Endothelial cell of umbilical vein (primary cell): Measurements from ENCODE around the gene MGLL. TPM values are rescaled to one million over a fixed set of nuclear protein-coding genes. Genes with fewer than 3 reads are reported as not detected.

Experiments used
- BruUV-seq: library from RNA; stranded (reverse); fragments of 400-500 nt; replicated peaks from 2 replicates; lab custom pipeline; 2021; lab: Mats Ljungman, UMichigan
- CTCF ChIA-PET: fragments of 300-600, 350-600 bp; sonication (Branson Sonifier 250); formaldehyde crosslinking; loops from one replicate; lab custom pipeline; 2021; ENCODE audit warnings: antibody characterized with exemption, inconsistent platforms; lab: Charles Lee
- POLR2A ChIA-PET: fragments of 300-600, 350-600 bp; sonication (Branson Sonifier 250); formaldehyde crosslinking; loops from one replicate; lab custom pipeline; 2021; ENCODE audit warnings: antibody characterized with exemption, inconsistent platforms; lab: Charles Lee
- DNase-seq: peaks from one replicate; pipeline ENCODE4 v3.0.0-alpha.2; 2011; ENCODE audit warnings: low read depth, low spot score
- FAIRE-seq: peaks from 2 replicates; lab custom pipeline; 2011; peaks lifted over from hg19 to GRCh38; lab: Jason Lieb, UNC
- H2AFZ ChIP-seq: 2 replicates; pipeline ENCODE4 v1.6.0; 2012; ENCODE audit warnings: low read depth, low read length, control low read depth, inconsistent platforms
- H3K27ac ChIP-seq: 2 replicates; pipeline ENCODE4 v1.5.1; 2011; ENCODE audit warnings: low read depth, mild to moderate bottlenecking, control low read depth, low read length, moderate library complexity; ENCODE audit not compliant: insufficient read depth
- H3K27me3 ChIP-seq, 2 experiments: 2 replicates each; pipeline versions ENCODE4 v1.6.0 to v1.6.1; 2011; ENCODE audit warnings: low read length in 2 of 2, mixed read lengths in 1 of 2; ENCODE audit not compliant: control insufficient read depth in 2 of 2, insufficient read depth in 2 of 2
- H3K36me3 ChIP-seq, 2 experiments: 2 replicates in 1 of 2; 3 replicates in 1 of 2; pipeline ENCODE4 v1.5.1; 2011; ENCODE audit warnings: low read length in 2 of 2, mild to moderate bottlenecking in 1 of 2, moderate library complexity in 1 of 2; ENCODE audit not compliant: control insufficient read depth in 2 of 2, insufficient read depth in 2 of 2; ENCODE audit errors: extremely low read depth in 1 of 2
- H3K4me1 ChIP-seq: 3 replicates; pipeline ENCODE4 v1.5.1; 2011; ENCODE audit warnings: mild to moderate bottlenecking, low read length; ENCODE audit not compliant: control insufficient read depth, insufficient read depth; ENCODE audit errors: extremely low read depth
- H3K4me2 ChIP-seq: 2 replicates; pipeline ENCODE4 v1.6.1; 2011; ENCODE audit warnings: low read length, control low read depth, mixed read lengths; ENCODE audit not compliant: insufficient read depth
- H3K4me3 ChIP-seq, 3 experiments: fragments of 200-600 bp in 1 of 3; sonication (generic), shearing (Covaris generic) in 1 of 3; replicated peaks in 1 of 3; 2 replicates each; pipeline ENCODE4 v1.5.1; 2011 to 2016; ENCODE audit warnings: control low read depth in 3 of 3, low read length in 3 of 3, mild to moderate bottlenecking in 2 of 3, inconsistent platforms in 1 of 3, low read depth in 1 of 3, moderate library complexity in 1 of 3; ENCODE audit not compliant: insufficient read depth in 1 of 3
- H3K79me2 ChIP-seq: 2 replicates; pipeline ENCODE4 v1.6.0; 2012; ENCODE audit warnings: low read length, inconsistent platforms; ENCODE audit not compliant: control insufficient read depth, insufficient read depth
- H3K9ac ChIP-seq: replicated peaks from 2 replicates; pipeline ENCODE3; 2011; ENCODE audit warnings: low read length, control low read depth; ENCODE audit not compliant: insufficient read depth; ENCODE audit errors: extremely low read depth
- H3K9me1 ChIP-seq: replicated peaks from 3 replicates; pipeline ENCODE4 v1.6.0; 2011; ENCODE audit warnings: mild to moderate bottlenecking, low read length; ENCODE audit not compliant: control insufficient read depth, insufficient read depth; ENCODE audit errors: extremely low read depth
- H3K9me3 ChIP-seq: replicated peaks from 2 replicates; pipeline ENCODE4 v1.5.1; 2012; ENCODE audit warnings: low read length, inconsistent platforms; ENCODE audit not compliant: control insufficient read depth, insufficient read depth
- H4K20me1 ChIP-seq: replicated peaks from 2 replicates; pipeline ENCODE3; 2011; ENCODE audit warnings: mild to moderate bottlenecking, low read length; ENCODE audit not compliant: control insufficient read depth, insufficient read depth; ENCODE audit errors: extremely low read depth
- CTCF ChIP-seq, 2 donors: IDR thresholded peaks; 1 replicate in 1 of 2; 2 replicates in 1 of 2; pipeline ENCODE4 v1.5.1; 2011; ENCODE audit warnings: low read length in 2 of 2, mild to moderate bottlenecking in 2 of 2, moderate library complexity in 2 of 2, control low read depth in 1 of 2, inconsistent platforms in 1 of 2, low read depth in 1 of 2; ENCODE audit not compliant: insufficient read depth in 1 of 2; ENCODE audit errors: extremely low read depth in 1 of 2
- EZH2 ChIP-seq: IDR thresholded peaks from 2 replicates; pipeline ENCODE4 v1.6.1; 2012; ENCODE audit warnings: borderline replicate concordance, low read depth, mild to moderate bottlenecking, moderate library complexity, low read length, inconsistent platforms; ENCODE audit not compliant: severe bottlenecking
- FOS ChIP-seq: IDR thresholded peaks from 2 replicates; pipeline ENCODE4 v1.6.1; 2011; ENCODE audit warnings: mild to moderate bottlenecking, low read length, moderate library complexity, borderline replicate concordance; ENCODE audit not compliant: insufficient read depth
- GATA2 ChIP-seq: IDR thresholded peaks from 2 replicates; pipeline ENCODE4 v1.7.0; 2011; ENCODE audit warnings: low read depth, mild to moderate bottlenecking, moderate library complexity, mixed read lengths, low read length; ENCODE audit not compliant: insufficient read length, insufficient read depth
- JUN ChIP-seq: IDR thresholded peaks from 2 replicates; pipeline ENCODE4 v1.6.1; 2011; ENCODE audit warnings: borderline replicate concordance, low read depth; ENCODE audit not compliant: insufficient read length, insufficient read depth
- MAX ChIP-seq: IDR thresholded peaks from 2 replicates; pipeline ENCODE4 v1.6.1; 2011; ENCODE audit not compliant: insufficient read depth, insufficient read length
- MYC ChIP-seq: IDR thresholded peaks from one replicate; pipeline ENCODE4 v1.6.1; 2011; ENCODE audit warnings: mild to moderate bottlenecking, low read depth, low read length
- POLR2A ChIP-seq: IDR thresholded peaks from 2 replicates; pipeline ENCODE4 v1.6.1; 2012; ENCODE audit warnings: low read depth, mild to moderate bottlenecking, control low read depth, low read length
- POLR2AphosphoS5 ChIP-seq: IDR thresholded peaks from 2 replicates; pipeline ENCODE4 v1.6.1; 2012; ENCODE audit warnings: low read depth, mild to moderate bottlenecking, control low read depth, low read length, moderate library complexity; ENCODE audit not compliant: insufficient read depth
- dilution Hi-C: fragments of 300-500 bp; cut with MboI; formaldehyde crosslinking; loops from one replicate; pipeline ENCODE4 v1.15.0; 2019; ENCODE audit warnings: low sequenced_read_pairs; ENCODE audit not compliant: extremely low pct_ligation_motif_present
- intact Hi-C: fragments of 100-400 bp; cut with micrococcal nuclease; formaldehyde crosslinking; loops from one replicate; pipeline ENCODE4 v1.10.0; 2022
- polyA plus RNA-seq, 4 experiments: library from polyadenylated mRNA; depleted of rRNA in 3 of 4; stranded (reverse) in 3 of 4; unstranded in 1 of 4; fragments of >200 nt; gene quantifications; 2 replicates each; pipeline versions ENCODE4 v1.2.1 to v1.2.3, GENCODE V29; 2011 to 2012; ENCODE audit warnings: missing spikeins in 1 of 4
- total RNA-seq: library from RNA; stranded (reverse); gene quantifications from 2 replicates; pipeline ENCODE4 v1.2.3, GENCODE V29; 2021

MGLL gene
- total and polyA plus RNA-seq, 2 donors (not counting 3 experiments of a cell fraction or from before 2014, with no cell fraction given): 30.7 to 60.2 TPM

- H3K27ac ChIP-seq: no peak overlapping the region
- no peak overlapping the region for H2AFZ ChIP-seq
- no peaks in the 10 kb centered on the region for H3K9me3 ChIP-seq
- BruUV-seq: no TSS peak
- no peaks in the 10 kb centered on the region for H3K36me3 ChIP-seq
- ChIA-PET POLR2A (no interaction called here), CTCF (no interaction called here)
- TF ChIP-seq EZH2: no peak
- no peak for TF ChIP-seq JUN
- TF ChIP-seq MYC: no peak
- no peaks in the 10 kb centered on the region for H3K27me3 ChIP-seq
- DNase-seq: no peak
- intact Hi-C loops: no loop called here
- peaks cover 37% of the 10 kb centered on the region for H3K4me1 ChIP-seq
- no peak for FAIRE-seq
- peaks cover 16% of the 10 kb centered on the region for H3K79me2 ChIP-seq
- no peaks in the 10 kb centered on the region for H4K20me1 ChIP-seq
- dilution Hi-C loops: no loop called here
- H3K9me1 ChIP-seq: no peaks in the 10 kb centered on the region
- H3K4me2 ChIP-seq: no peak overlapping the region
- no peak overlapping the region for H3K9ac ChIP-seq
- H3K4me3 ChIP-seq: no peak overlapping the region
Measured at GRCh38 chr3:127732879-127733350, 89.4 kb downstream of the MGLL start.

- no peaks in the 10 kb centered on the region for H4K20me1 ChIP-seq
- no peaks in the 10 kb centered on the region for H3K36me3 ChIP-seq
- no peak overlapping the region for H3K4me2 ChIP-seq
- H3K9me1 ChIP-seq: no peaks in the 10 kb centered on the region
- H3K9me3 ChIP-seq: no peaks in the 10 kb centered on the region
- POLR2A ChIA-PET: no interaction called here
- peaks cover 16% of the 10 kb centered on the region for H3K79me2 ChIP-seq
- H3K4me3 ChIP-seq: no peak overlapping the region
- H3K9ac ChIP-seq: no peak overlapping the region
- TF ChIP-seq MAX: no peak
- no peak for TF ChIP-seq MYC
- TF ChIP-seq POLR2A: no peak
- TF ChIP-seq GATA2: no peak
- TF ChIP-seq FOS: no peak
- TF ChIP-seq CTCF (IDR thresholded peaks at IDR 0.05; ENCODE audit: extremely low read depth in 1 of 2, insufficient read depth in 1 of 2, low read depth in 1 of 2, low read length in 2 of 2): no peak
- no peak for TF ChIP-seq POLR2AphosphoS5
- TF ChIP-seq JUN: no peak
- TF ChIP-seq EZH2: no peak
- no peak overlapping the region for H2AFZ ChIP-seq
- H3K27me3 ChIP-seq: no peaks in the 10 kb centered on the region
- intact Hi-C loops (no loop called here), dilution Hi-C loops (no loop called here)
- H3K4me1 ChIP-seq: peaks cover 36% of the 10 kb centered on the region
- H3K27ac ChIP-seq: no peak overlapping the region
- DNase-seq (no peak), FAIRE-seq (no peak)
- no TSS peak for BruUV-seq
- CTCF ChIA-PET: no interaction called here
Measured at GRCh38 chr3:127732303-127732702, 90.0 kb downstream of the MGLL start.
